GM12801 (cell line): ENCODE measurements around the gene CLRN3.

ENCODE experiments used
- TF ChIP-seq, protein P1 (sequence below): IDR thresholded peaks from one replicate; pipeline ENCODE4 v1.5.1; 2011; ENCODE audit warnings: control low read depth; ENCODE audit not compliant: insufficient read length; ENCODE audit errors: extremely low read depth

Gene CLRN3

DNA sequence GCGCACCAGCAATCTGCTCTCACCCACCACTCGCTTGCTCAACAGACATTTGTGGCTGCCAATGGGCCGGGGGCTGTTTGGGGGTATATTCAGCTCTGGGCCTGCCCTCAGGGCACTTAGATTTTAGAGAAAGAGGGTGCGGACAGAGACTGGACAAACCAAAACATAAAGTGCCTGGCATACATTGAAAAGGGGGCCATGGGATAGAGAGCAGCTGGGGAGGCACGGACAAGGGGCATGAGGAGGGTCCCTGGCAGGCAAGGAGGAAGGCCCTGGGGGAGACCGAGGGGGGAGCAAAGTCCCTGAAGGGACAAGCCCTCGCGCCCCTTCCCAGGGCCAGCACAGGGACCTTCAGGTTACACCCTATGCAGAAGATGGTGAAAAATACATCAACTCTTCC lies 43.5 kb downstream of the CLRN3 start:
- TF ChIP-seq, protein P1, sequence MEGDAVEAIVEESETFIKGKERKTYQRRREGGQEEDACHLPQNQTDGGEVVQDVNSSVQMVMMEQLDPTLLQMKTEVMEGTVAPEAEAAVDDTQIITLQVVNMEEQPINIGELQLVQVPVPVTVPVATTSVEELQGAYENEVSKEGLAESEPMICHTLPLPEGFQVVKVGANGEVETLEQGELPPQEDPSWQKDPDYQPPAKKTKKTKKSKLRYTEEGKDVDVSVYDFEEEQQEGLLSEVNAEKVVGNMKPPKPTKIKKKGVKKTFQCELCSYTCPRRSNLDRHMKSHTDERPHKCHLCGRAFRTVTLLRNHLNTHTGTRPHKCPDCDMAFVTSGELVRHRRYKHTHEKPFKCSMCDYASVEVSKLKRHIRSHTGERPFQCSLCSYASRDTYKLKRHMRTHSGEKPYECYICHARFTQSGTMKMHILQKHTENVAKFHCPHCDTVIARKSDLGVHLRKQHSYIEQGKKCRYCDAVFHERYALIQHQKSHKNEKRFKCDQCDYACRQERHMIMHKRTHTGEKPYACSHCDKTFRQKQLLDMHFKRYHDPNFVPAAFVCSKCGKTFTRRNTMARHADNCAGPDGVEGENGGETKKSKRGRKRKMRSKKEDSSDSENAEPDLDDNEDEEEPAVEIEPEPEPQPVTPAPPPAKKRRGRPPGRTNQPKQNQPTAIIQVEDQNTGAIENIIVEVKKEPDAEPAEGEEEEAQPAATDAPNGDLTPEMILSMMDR, result no peak

DNA sequence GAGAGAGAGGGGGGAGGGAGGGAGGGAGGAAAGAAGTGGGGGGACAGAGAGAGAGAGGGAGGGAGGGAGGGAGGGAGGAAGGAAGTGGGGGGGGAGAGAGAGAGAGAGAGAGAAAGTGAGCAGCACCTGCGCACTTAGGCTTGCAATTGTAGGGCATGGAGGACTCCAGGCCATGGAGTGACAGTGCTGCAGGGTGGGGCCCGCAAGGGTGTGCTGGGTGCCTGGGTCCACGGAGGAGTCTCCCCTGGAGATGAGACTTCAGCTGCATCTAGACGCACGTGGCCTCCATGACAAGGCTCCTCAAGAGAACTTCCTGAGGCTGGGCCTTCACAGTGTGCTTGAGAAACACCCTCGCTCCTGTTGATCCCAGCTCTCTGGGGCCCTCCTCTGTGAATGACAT lies 44.5 kb downstream of the CLRN3 start:
- TF ChIP-seq, protein P1, result no peak

DNA sequence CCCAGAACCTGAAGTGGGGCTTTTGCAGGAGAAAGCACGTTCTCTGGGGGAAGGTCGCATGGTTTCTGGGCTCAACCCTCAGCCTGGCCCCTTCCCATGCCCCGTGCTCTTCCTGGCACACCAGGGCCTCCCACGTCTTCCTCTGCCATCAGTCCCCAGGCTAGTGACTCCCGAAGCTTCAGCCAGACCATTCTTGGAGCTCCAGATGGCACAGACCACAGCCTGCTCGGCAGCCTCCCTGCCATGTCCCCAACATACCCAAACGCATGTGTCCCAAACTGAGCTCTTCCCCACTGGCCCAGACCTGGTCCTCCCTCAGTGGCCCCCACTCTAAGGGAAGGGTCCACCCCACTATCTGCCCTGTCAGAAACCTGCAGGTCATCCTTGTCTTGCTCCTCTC lies 47.0 kb downstream of the CLRN3 start:
- TF ChIP-seq, protein P1, result no peak

DNA sequence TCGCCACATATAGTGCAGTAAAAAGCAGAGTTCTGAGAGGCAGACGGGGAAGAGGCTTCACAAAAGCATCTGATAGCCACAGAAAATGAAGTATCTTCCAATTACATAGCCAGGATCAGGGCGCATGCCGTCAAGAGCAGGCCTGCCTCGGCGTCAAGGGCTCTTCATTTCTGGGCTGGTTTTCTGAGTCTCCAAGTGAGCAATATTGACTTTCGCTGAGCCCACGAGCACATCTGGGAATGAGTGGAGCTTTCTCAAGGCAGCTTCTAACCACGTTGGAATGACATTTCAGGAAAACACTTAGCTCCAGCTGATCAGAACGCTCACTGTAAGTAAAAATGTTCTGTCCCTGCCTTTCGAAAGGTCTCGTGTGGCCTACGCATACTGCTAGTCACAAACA lies 51.9 kb downstream of the CLRN3 start:
- TF ChIP-seq, protein P1, result no peak

DNA sequence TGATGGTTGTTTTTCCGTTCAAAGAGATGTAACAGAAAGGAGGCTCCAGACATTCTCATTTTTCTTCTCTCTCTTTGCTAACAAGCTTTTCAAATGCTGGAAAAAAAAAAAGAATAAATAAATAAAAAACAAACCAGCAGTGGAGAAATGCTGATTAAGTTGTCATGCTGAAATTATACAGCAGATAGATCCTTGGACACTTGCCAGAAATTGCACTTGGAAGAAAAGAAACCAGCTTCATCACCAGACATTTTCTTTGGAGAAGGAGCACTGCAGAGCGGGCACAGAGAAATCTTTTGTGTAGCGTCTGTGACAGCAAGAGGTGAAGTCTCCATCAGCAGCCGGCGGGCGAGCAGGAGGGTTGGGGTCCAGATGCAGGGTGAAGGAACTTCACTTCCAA lies 55.8 kb downstream of the CLRN3 start:
- TF ChIP-seq, protein P1, result no peak

DNA sequence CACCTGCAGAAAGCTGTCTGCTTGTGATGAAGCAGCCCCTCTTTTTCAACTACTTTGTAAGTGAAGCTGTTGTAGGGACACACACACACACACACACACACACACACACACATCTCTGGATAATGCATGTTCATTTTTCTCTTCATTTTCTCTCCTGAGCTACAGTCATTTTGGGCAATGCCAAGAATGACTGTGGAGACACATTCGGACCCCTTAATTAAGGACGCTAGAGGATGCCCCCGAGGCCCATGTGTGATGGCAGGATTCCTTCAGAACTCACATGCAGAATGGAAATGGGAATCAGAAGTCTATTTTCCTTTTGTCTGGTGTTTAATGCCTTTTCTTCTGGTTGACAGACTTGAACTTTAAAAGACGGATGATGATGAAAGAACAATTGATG lies 56.6 kb downstream of the CLRN3 start:
- TF ChIP-seq, protein P1, result no peak

DNA sequence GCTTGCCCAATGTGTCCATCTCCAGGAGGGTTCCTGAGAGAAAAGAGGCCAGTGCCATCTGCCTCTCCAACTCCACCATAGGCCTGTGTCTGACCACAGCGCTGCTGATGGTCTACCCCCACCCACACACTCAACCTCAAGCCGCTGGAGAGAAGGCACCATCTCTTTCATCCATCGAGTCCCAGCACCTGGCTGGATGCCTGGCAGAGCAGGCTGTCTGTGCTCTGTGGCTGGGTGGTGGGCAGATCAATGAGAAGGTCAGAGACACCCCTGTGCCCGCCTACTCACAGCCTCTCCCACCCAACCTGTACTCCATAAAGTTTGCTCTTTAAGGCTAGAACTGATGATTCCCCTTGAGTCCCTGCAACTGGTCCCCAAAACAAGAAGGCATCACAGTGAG lies 58.0 kb downstream of the CLRN3 start:
- TF ChIP-seq, protein P1, result no peak

DNA sequence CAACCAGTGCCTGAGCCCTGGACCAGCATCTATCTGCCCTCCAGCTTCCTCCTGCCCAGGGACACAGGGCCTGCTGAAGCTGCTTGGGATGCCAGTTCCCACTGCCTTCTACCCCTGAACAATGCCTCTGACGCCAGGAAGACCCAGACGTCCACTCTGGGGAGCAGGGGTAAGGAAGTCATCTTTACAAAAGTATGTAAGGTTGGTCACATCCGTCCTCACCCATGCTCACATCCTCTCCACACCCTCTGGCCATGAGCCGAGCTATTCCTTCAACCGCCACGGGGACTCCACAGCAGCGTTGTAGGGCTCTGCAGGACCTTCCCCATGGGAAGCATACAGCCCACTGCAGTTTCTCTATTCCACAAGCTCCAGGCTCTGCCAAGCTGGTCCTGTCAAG lies 58.5 kb downstream of the CLRN3 start:
- TF ChIP-seq, protein P1, result no peak
